H9 (cell line): ENCODE results near the gene PLCH2. TPM values are rescaled to one million over a fixed set of nuclear protein-coding genes. Genes with fewer than 3 reads are reported as not detected.

Experiments
- DNase-seq: peaks from one replicate; pipeline ENCODE4 v3.0.0-alpha.2; 2017
- H2AFZ ChIP-seq: one replicate; pipeline ENCODE4 v1.6.1; 2013; ENCODE audit warnings: mild to moderate bottlenecking, low read length, control low read depth, moderate library complexity
- H2AK5ac ChIP-seq: 2 replicates; pipeline ENCODE4 v1.6.1; 2013; ENCODE audit warnings: low read length, control low read depth, mixed read lengths; ENCODE audit not compliant: insufficient read length
- H2BK120ac ChIP-seq: one replicate; pipeline ENCODE4 v1.6.1; 2013; ENCODE audit warnings: low read depth, mild to moderate bottlenecking, low read length, control low read depth, inconsistent platforms; ENCODE audit not compliant: poor library complexity, severe bottlenecking
- H2BK12ac ChIP-seq: 2 replicates; pipeline ENCODE4 v1.6.1; 2013; ENCODE audit warnings: low read length, control low read depth, mixed read lengths, low read depth; ENCODE audit not compliant: insufficient read length
- H2BK15ac ChIP-seq: 2 replicates; pipeline ENCODE4 v1.6.1; 2013; ENCODE audit warnings: low read depth, low read length, control low read depth
- H2BK20ac ChIP-seq: one replicate; pipeline ENCODE4 v1.6.1; 2013; ENCODE audit warnings: low read depth, mild to moderate bottlenecking, low read length, control low read depth, inconsistent platforms; ENCODE audit not compliant: poor library complexity, severe bottlenecking
- H2BK5ac ChIP-seq: 2 replicates; pipeline ENCODE4 v1.6.1; 2013; ENCODE audit warnings: low read length, control low read depth, mixed read lengths; ENCODE audit not compliant: insufficient read length
- H3K14ac ChIP-seq: 2 replicates; pipeline ENCODE4 v1.6.1; 2013; ENCODE audit warnings: low read length, control low read depth; ENCODE audit not compliant: insufficient read depth
- H3K18ac ChIP-seq: 2 replicates; pipeline ENCODE4 v1.6.1; 2013; ENCODE audit warnings: low read depth, mild to moderate bottlenecking, mixed read lengths, low read length, control low read depth; ENCODE audit not compliant: insufficient read length
- H3K23ac ChIP-seq: 2 replicates; pipeline ENCODE4 v1.6.1; 2013; ENCODE audit warnings: low read length, control low read depth, mixed read lengths, low read depth; ENCODE audit not compliant: insufficient read length
- H3K23me2 ChIP-seq: 2 replicates; pipeline ENCODE4 v1.6.1; 2013; ENCODE audit warnings: low read depth, mild to moderate bottlenecking, mixed read lengths, low read length, control low read depth; ENCODE audit not compliant: insufficient read length, poor library complexity, severe bottlenecking
- H3K27ac ChIP-seq: 2 replicates; pipeline ENCODE4 v1.5.1; 2013; ENCODE audit warnings: low read length, control low read depth, mixed read lengths, low read depth; ENCODE audit not compliant: insufficient read length
- H3K27me3 ChIP-seq: 2 replicates; pipeline ENCODE4 v1.6.1; 2013; ENCODE audit warnings: low read length, control low read depth, inconsistent platforms; ENCODE audit not compliant: insufficient read depth
- H3K4ac ChIP-seq: 2 replicates; pipeline ENCODE4 v1.6.1; 2013; ENCODE audit warnings: low read depth, mild to moderate bottlenecking, control low read depth, inconsistent platforms, low read length, moderate library complexity
- H3K4me1 ChIP-seq: 2 replicates; pipeline ENCODE4 v1.6.1; 2013; ENCODE audit warnings: low read length, control low read depth, inconsistent platforms; ENCODE audit not compliant: insufficient read depth
- H3K4me2 ChIP-seq: 2 replicates; pipeline ENCODE4 v1.6.1; 2013; ENCODE audit warnings: low read length, control low read depth, mixed read lengths; ENCODE audit not compliant: insufficient read length, insufficient read depth
- H3K56ac ChIP-seq: 2 replicates; pipeline ENCODE4 v1.6.1; 2013; ENCODE audit warnings: low read depth, mild to moderate bottlenecking, mixed read lengths, low read length, control low read depth; ENCODE audit not compliant: insufficient read length
- H3K79me1 ChIP-seq: 2 replicates; pipeline ENCODE4 v1.6.1; 2013; ENCODE audit warnings: low read depth, mild to moderate bottlenecking, moderate library complexity, low read length, control low read depth, inconsistent platforms; ENCODE audit not compliant: insufficient read depth, poor library complexity, severe bottlenecking
- H3K79me2 ChIP-seq: 2 replicates; pipeline ENCODE4 v1.6.1; 2013; ENCODE audit warnings: low read length, control low read depth, inconsistent platforms; ENCODE audit not compliant: insufficient read depth
- H3K9ac ChIP-seq: 2 replicates; pipeline ENCODE4 v1.6.1; 2013; ENCODE audit warnings: low read length, control low read depth, mixed read lengths; ENCODE audit not compliant: insufficient read length; ENCODE audit errors: extremely low read depth
- H3K9me3 ChIP-seq: one replicate; pipeline ENCODE4 v1.6.1; 2013; ENCODE audit warnings: low read depth, low read length, inconsistent platforms; ENCODE audit not compliant: control insufficient read depth
- H3T11ph ChIP-seq: one replicate; pipeline ENCODE4 v1.6.1; 2013; ENCODE audit warnings: mild to moderate bottlenecking, low read length, control low read depth, inconsistent platforms
- H4K20me1 ChIP-seq: one replicate; pipeline ENCODE4 v1.6.1; 2013; ENCODE audit not compliant: control insufficient read depth, insufficient read length, insufficient read depth
- H4K5ac ChIP-seq: 2 replicates; pipeline ENCODE4 v1.6.1; 2013; ENCODE audit warnings: low read depth, mild to moderate bottlenecking, mixed read lengths, low read length, control low read depth; ENCODE audit not compliant: insufficient read length
- H4K8ac ChIP-seq: replicated peaks from 2 replicates; pipeline ENCODE4 v1.6.1; 2013; ENCODE audit warnings: low read length, control low read depth, mixed read lengths, low read depth; ENCODE audit not compliant: insufficient read length
- H4K91ac ChIP-seq: 2 replicates; pipeline ENCODE4 v1.6.1; 2013; ENCODE audit warnings: low read depth, mild to moderate bottlenecking, moderate library complexity, mixed read lengths, low read length, control low read depth; ENCODE audit not compliant: insufficient read length
- H3K27ac Mint-ChIP-seq, 3 experiments: 2 replicates in 2 of 3; 3 replicates in 1 of 3; pipeline ENCODE4 v1.8.0; 2020 to 2021; ENCODE audit warnings: mixed read lengths in 3 of 3, mild to moderate bottlenecking in 1 of 3, moderate library complexity in 1 of 3
- H3K27me3 Mint-ChIP-seq: 2 replicates; pipeline ENCODE4 v1.8.0; 2021; ENCODE audit warnings: low read depth, mild to moderate bottlenecking, moderate library complexity, mixed read lengths
- H3K36me3 Mint-ChIP-seq, 3 experiments: 2 replicates in 2 of 3; 3 replicates in 1 of 3; pipeline ENCODE4 v1.8.0; 2020 to 2021; ENCODE audit warnings: low read depth in 3 of 3, mixed read lengths in 3 of 3; ENCODE audit not compliant: insufficient read depth in 1 of 3
- H3K4me1 Mint-ChIP-seq, 2 experiments: 2 replicates each; pipeline ENCODE4 v1.8.0; 2020; ENCODE audit warnings: mixed read lengths in 2 of 2
- H3K4me3 Mint-ChIP-seq, 2 experiments: 2 replicates in 1 of 2; 3 replicates in 1 of 2; pipeline ENCODE4 v1.8.0; 2020 to 2021; ENCODE audit warnings: mild to moderate bottlenecking in 2 of 2, mixed read lengths in 2 of 2, moderate library complexity in 1 of 2
- H3K9me3 Mint-ChIP-seq, 2 experiments: 2 replicates in 1 of 2; 3 replicates in 1 of 2; pipeline ENCODE4 v1.8.0; 2020; ENCODE audit warnings: mild to moderate bottlenecking in 2 of 2, mixed read lengths in 2 of 2, moderate library complexity in 1 of 2
- CTCF ChIP-seq: fragments of 200-600 bp; sonication (generic); conservative IDR thresholded peaks from 3 replicates; pipeline ENCODE4 v1.8.0; 2021; ENCODE audit warnings: antibody characterized with exemption, mild to moderate bottlenecking
- WGBS: extraction: QIAGEN DNeasy Blood & Tissue Kit; methylation state at CpG from one replicate; pipeline ENCODE4 v1.1.7; 2013; ENCODE audit warnings: missing lambda C conversion rate, low lambda C conversion rate, mixed read lengths; ENCODE audit not compliant: insufficient read length; ENCODE audit errors: extremely low coverage; 5-methylcytosine and 5-hydroxymethylcytosine counted together
- total RNA-seq: library from RNA; stranded (reverse); gene quantifications from 2 replicates; pipeline ENCODE4 v1.2.1, GENCODE V29; 2021

The PLCH2 gene
- total RNA-seq, 1 experiment from 2014 or later = 0.09 TPM

GRCh38 chr1:2437617-2438016 is 38.5 kb upstream of the PLCH2 start:
- peaks cover 46% of the 10 kb centered on the region for H3K27me3 Mint-ChIP-seq
- Histone ChIP-seq H3K56ac (no peak overlapping the region), H2BK120ac (no peak overlapping the region), H2BK5ac (no peak overlapping the region), H4K20me1 (no peaks in the 10 kb centered on the region), H4K91ac (no peak overlapping the region), H2AK5ac (no peak overlapping the region), H3K4me2 (no peak overlapping the region), H2AFZ (no peak overlapping the region), H2BK12ac (no peak overlapping the region), H3K18ac (no peak overlapping the region), H3K27me3 (no peaks in the 10 kb centered on the region; the same call in 1 of the 2 replicates), H3K9me3 (no peaks in the 10 kb centered on the region), H4K8ac (no peak overlapping the region), H3T11ph (no peak overlapping the region), H3K9ac (no peak overlapping the region), H3K4ac (no peak overlapping the region), H3K4me1 (no peaks in the 10 kb centered on the region), H3K23ac (no peak overlapping the region), H3K79me2 (no peaks in the 10 kb centered on the region), H2BK20ac (no peak overlapping the region), H4K5ac (no peak overlapping the region), H3K79me1 (no peaks in the 10 kb centered on the region), H3K14ac (no peak overlapping the region), H3K23me2 (no peaks in the 10 kb centered on the region), H3K27ac (no peak overlapping the region), H2BK15ac (no peak overlapping the region)
- H3K27ac Mint-ChIP-seq = peak overlapping the region in 2 of 3 experiments; percentile 24 to 56; a peak in 3 of 7 replicates
- H3K4me3 Mint-ChIP-seq = no peak overlapping the region
- no peak for TF ChIP-seq CTCF
- no peaks in the 10 kb centered on the region for H3K4me1 Mint-ChIP-seq
- H3K36me3 Mint-ChIP-seq = no peaks in the 10 kb centered on the region
- H3K9me3 Mint-ChIP-seq = no peaks in the 10 kb centered on the region
- no peak for DNase-seq
- no CpG with 5 or more reads among the region's 15 CpGs for WGBS
